ENCODE data around the gene INPP5K.

INPP5K gene

GRCh38 chr17:1505586-1505985, 10.8 kb downstream of the INPP5K start:
- DNase-seq = no peak

DNA sequence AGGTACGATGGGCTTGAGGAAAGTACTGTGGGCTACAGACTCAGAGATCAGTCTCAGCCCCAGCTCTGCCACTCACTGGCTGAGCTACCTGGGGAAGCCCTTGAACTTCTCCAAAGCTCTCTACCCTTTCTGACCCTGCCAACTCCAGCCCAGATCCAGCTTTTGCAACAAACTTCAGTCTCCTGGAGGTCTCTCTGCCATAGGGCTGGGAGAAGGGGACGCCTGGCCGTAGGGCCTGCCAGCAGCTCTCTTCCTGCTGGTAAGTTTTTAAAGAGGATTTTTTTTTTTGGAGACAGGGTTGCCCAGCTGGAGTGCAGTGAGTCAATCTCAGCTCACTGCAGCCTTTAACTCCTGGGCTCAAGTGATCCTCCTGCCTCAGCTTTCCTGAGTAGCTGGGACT, 11.5 kb downstream of the INPP5K start:
- no peak for DNase-seq

DNA sequence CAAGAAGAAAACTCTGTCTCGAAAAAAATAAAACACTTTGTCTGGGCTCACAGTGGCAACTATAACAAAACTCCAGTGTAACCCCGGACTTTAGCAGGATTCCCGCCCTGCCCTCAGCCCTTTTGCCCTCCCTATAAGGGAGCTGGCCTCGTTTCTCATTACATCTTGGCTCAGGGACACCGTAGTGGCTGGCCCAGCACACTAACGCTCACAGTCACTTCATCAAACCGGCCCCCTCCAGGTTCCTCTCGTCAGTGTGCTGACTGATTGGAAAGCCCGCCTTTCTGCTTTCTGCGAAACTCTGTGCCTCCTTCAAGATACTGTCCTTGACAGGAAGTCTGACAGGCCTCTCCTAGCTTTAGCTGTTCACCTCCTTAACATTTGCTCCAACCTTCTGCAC, 12.7 kb downstream of the INPP5K start:
- no peak for DNase-seq

DNA sequence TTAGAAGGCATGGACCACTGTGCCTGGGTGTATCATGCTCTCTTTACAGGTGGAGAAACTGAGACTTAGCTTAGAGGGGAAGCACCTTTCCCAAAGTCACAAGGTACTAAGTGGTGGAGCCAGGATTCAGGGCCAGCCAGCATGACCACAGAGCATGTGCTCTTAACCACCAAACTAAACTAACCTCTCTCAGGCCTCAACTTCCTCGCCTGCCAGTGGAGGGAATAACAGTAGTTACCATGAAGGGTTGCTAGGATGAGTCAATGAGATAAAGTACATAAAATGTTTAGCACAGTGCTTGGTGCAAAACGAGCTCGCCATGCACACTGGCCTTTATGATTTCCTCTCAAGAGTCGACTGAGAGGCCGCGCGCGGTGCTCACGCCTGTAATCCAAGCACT, 17.5 kb downstream of the INPP5K start:
- DNase-seq = no peak

DNA sequence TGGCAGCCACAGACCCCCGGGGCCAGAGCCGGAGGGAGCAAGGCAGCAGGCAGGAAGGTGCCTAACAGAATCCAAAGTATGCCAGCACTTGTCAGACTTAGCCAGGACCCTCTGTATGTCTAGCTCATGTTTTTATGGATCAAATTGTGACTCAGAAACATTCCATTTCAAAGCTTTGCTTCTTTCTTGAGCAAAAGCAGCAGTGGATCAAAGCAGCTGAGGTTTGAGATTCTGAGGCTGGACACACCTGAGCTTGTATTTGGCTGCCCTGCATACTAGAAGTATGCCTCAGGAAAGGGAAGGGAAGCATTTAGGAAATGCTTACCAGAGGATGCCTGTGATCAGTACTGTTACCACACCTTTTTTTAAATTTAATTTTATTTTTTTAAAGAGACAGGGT, 18.2 kb downstream of the INPP5K start:
- no peak for DNase-seq

DNA sequence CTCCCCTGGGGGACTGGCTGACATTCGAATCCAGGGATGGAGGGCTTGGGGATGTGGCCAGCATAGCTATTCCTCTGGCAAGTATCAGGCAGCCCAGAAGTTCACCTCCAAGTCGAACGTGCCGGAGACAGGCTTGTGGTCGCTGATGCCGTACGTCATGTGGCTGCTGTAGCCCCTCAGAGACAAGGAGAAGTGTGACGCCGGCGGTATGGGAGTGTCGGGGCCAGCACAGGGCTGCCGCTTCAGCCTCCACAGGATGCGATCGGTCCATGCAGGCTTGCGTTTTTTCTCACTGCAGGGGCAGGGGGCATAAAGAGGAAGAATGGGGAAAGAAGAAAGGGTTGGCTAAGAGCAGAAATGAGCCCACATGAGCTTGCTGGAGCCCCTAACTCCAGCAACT, 18.6 kb downstream of the INPP5K start:
- DNase-seq = no peak

DNA sequence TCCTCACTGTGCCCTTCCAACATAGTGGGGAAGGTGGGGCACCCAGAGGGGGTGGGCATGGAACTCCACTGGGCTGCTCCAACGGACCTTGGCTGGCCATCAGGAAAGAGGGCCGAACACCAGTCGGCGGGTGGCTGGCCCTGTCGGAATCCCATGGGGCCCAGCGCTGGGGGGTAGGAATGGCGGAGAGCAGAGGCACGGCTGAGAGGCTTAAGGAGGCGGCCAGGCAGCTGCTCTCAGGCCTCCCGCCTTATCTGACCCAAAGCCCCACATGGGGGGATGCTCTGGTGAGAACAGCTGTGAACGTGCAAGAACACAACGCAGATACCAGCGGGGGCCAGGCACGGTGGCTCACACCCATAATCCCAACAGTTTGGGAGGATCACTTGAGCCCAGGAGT, 19.5 kb downstream of the INPP5K start:
- no peak for DNase-seq

GRCh38 chr17:1495265-1495989, 21.0 kb downstream of the INPP5K start:
- DNase-seq = no peak

- no peak for DNase-seq
Observed at GRCh38 chr17:1494736-1495253, 21.6 kb downstream of the INPP5K start.

DNA sequence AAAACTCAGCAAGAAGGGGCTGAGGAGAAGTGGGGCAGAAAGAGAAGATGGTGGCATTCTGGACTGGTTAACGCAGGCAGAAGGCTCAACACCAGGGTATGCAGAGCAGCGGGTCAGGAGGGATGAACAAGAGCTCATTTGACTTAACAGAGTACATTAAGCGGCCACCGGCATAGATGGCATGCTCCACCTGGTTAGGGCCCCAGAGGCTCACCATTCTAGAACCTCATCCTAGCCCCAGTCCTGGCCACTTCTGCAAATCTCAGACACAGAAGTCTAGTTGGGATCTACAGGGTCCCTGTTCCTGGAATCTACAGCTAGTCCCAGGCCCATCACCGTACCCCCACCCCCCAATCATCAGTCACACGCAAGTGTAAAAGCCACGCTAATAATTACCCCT, 22.2 kb downstream of the INPP5K start:
- no peak for DNase-seq

DNA sequence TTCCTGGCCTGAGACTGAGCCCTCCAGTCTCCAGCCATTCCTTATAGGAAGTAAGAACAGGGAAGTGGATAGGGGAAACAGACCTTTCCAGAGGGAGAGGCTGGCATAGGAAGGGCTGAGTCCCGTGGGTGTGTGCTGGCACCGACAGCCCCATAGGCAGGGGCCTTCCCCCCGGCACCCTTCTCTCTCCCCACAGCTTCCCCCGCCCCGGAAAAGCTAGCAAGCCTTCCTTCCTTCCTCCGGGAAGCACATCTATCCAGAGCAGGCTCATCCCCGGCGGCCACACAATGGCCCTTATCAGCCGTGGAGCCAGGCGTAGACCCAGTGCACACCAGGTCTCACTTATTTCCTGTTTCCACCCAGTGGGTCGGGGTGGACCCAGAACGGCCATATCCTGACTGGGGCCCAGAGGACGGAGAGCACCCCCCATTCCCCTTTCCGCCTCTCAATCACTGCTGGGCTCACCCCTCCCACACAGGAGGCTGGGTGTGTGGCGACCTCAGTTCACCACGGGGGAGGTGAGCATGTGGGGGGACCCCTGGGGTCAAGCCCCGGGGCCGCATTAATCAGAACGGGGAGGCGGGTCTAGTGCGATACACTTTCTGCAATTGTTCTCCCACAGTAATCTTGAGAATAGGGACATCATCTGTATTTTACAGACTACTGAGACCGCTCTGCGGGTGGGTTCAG, 23.0 kb downstream of the INPP5K start:
- DNase-seq = no peak

- DNase-seq = no peak
Observed at GRCh38 chr17:1492249-1493206, 23.9 kb downstream of the INPP5K start, which contains the start of gene MYO1C. Gene MYO1C, minus strand, starts transcription at chr17:1492686. Its CDS starts 199 bp downstream, at chr17:1492487.

GRCh38 chr17:1491443-1492248, 24.8 kb downstream of the INPP5K start:
- DNase-seq = peak; percentile 63 to 72

- DNase-seq = peak; percentile 78 to 82
Observed at GRCh38 chr17:1490643-1491442, 25.6 kb downstream of the INPP5K start.

DNA sequence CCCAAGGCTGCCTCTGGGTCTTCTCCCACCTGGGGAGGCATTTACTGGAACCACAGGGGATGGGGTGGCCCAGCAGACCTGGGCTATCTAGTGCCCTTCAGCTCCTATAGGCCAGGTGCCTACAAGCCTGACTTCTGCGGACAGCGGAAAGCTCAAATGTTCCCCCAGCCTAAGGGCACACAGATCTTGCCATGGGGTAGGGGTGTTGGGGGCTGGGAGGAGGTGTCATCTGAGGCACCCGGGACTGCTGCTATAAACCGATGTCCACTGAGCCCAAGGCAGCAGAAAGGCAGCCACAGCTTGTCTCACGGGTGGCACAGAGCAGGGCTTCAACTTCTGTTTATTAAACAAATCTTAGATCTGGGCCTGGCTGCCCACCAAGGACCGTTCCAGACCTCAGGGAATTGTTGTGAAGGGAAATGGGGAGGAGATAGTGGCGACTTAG, 27.6 kb downstream of the INPP5K start:
- no peak for DNase-seq

DNA sequence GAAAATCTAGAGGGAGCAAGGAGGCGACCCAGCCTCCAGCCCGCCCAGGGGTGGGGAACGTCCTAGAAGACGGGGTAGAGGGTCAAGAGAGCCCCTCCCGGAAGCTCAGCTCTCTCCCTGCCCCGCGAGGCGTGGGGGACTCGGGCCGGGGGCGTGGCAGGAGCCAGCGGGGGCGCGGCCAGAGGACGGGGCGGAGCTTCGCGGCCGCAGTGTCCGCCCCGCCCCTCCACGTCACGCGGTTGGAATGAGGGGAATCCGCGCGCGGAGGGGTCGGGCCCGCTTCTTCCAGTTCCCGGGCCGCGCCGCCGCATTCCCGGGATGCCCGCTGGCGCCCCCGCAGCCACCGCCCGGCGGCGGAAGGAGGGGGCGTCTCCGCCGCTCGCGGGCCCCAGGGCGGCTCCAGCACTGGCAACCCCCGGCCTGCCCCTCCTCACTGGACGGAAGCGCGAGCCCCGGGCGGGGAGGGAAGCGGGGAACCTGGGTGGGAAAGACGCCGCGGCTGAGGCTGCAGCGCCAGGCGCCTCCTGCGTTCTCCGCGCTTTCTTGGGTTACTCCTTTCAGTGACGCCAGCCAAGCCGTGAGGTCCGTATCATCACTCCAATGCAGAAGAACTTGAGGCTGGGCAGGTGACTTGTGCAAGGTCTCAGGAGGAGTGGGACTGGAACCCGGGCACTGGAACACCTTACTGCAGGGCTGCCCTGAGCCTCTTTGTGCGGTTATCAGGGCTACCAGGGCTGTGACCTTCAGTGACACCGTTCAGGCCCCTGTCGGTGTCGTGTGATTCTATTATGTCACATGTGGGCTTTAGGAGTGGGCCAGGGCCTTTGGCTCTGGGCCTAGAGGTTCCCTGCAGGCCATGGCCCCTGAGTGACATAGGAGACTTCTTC, 28.2 kb downstream of the INPP5K start:
- DNase-seq = peak; percentile 76 to 81

DNA sequence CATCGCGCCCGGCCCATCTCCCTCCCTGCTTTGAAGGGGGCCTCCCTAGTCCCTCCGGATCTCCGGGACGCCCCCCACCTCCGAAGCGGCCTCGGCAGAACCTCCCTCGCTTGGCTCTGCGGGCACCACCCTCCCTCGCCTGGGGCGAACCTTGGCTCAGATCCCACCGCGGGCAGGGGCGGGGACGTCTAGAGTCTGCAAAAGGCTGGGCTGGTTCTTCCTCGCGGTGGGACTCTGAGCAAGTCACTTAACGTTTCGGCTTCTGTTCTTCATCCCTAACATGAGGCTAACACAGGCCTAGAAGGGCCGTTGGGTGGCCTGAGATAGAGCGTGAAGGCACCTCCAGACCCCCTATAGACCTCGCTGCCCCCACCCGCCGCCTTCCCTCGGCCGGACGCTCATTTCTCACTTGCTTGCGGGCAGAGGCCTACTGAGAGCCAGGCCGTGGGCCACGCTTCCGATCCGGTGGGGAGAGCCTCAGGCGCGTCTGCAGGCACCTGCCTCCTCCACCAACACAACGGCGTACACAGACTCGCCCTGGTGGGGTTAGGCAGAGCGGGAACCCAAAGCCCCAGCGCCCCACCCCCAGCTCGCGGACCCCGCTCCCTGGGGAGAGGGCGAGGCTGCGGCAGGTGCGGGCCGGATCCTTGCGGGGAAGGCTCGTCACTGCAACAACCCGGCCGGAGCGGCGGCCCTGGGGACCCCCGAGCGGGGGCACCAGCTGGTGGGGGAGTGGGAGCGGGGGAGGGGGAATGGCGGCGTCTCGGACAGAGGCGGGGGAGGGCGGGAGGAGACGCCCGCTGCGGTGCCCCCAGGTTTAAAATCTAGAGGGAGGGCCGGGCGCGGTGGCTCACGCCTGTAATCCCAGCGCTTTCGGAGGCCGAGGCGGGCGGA, 29.4 kb downstream of the INPP5K start:
- peak; percentile 82 to 83 for DNase-seq

GRCh38 chr17:1485423-1486376, 30.7 kb downstream of the INPP5K start:
- DNase-seq = peak; percentile 74 to 78
